Anterior cingulate cortex (tissue), 58 donors: Measurements from ENCODE around the gene TAP2.

Experiments used
- DNase-seq, 58 donors: peaks; one replicate each; lab custom pipeline; 2025; lab: John Stamatoyannopoulos, UW

Gene TAP2

GRCh38 chr6:32799168-32799567 is 39.4 kb downstream of the TAP2 start:
- no peak for DNase-seq

DNA sequence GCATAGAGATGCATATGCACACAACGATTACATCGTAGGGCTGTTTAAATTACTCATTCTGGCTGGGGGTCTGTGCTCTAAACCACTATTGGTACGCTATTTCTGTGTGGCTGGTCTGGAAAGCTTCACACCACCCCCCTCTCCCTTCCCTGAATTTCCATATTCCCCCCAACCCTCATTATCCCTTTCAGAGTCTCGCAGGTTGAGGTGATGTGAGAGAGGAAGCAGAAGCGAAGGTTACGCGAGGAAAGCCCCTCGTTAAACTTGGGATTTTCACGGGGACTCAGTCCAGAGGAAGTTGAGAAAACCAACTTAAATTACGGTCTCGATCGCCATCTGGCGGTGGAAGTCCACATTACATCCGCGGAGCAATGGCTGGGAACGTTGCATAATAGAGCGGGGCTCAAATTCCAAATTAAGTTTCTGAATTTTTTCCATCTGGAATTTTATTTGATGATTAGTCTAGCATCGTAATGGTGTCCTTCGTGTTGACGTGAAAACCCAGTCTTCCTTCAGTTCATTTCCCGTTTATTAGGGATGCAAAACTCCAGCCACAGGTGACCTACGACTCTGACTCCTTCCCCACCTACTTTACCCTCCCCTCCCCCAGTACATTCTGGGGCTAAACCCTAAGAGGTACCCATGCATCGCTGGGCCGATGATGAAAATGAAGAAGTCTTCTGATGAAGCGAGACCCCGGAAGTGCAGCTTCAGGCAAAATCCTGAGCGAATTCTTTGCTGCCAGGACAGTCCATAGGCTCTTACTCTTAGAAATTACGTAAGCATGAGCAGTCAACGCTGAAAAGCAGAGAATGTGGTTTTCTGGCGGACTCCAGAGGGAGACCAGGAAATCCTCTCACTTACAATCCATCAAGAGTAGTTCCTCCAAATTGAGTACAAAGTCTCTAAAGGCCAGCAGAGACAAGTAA is 41.4 kb downstream of the TAP2 start:
- DNase-seq: peak in 52 of 58 donors; percentile 2 to 87 (median 32)

- peak in 1 of 58 donors; percentile 0 for DNase-seq
Observed at GRCh38 chr6:32794510-32794909, 44.0 kb downstream of the TAP2 start.

DNA sequence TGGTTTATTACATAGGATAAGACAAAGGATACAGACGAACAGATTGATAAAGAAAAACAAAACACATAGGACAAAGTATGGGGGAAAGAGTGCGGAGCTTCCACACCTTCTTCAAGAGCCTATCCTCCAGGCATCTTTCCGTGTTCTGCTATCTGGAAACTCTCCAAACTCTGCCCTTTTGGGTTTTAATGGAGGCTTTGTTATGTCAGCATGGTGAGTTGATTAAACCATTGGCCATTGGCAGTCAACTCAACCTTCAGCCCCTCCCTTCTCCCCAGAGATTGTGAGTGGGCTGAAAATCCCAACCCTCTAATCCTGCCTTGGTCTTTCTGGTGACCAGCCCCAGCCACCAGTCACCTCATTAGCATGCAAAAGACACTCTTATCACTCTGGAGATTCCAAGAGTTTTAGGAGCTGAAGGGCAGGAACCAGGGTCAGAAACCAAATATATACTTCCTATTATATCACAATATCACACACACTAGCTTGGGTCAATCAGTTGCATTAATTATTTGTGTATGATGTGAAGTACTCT is 45.6 kb downstream of the TAP2 start:
- no peak for DNase-seq

- no peak for DNase-seq
Observed at GRCh38 chr6:32790306-32790705, 48.2 kb downstream of the TAP2 start.
